GM12878 (cell line): ENCODE results near the gene NKX1-1. TPM values are rescaled to one million over a fixed set of nuclear protein-coding genes. Genes with fewer than 3 reads are reported as not detected.

Experiments
- ATAC-seq: fragments of 200-7000 bp; cut with Tn5 transposase; 3 replicates; pipeline ENCODE4 v1.9.1; 2020; ENCODE audit warnings: mild to moderate bottlenecking, moderate library complexity
- BruUV-seq: library from RNA; stranded (reverse); fragments of 400-500 nt; replicated peaks from 2 replicates; lab custom pipeline; 2021; lab: Mats Ljungman, UMichigan
- CTCF ChIA-PET: fragments of 300-600 bp; sonication (Branson Sonifier 250); formaldehyde crosslinking; extraction: SDS; loops from one replicate; lab custom pipeline; 2021; ENCODE audit warnings: inconsistent platforms; lab: Yijun Ruan, JAX
- POLR2A ChIA-PET: fragments of 350-600 bp; formaldehyde crosslinking; extraction: SDS; loops from one replicate; lab custom pipeline; 2021; ENCODE audit warnings: inconsistent platforms; lab: Charles Lee
- RAD21 ChIA-PET: fragments of 300-600 bp; sonication (Branson Sonifier 250); formaldehyde crosslinking; loops from one replicate; lab custom pipeline; 2023; ENCODE audit warnings: antibody characterized with exemption; ENCODE audit not compliant: unreplicated experiment; lab: Charles Lee
- SMC1A ChIA-PET: fragments of 300-600 bp; sonication (Branson Sonifier 250); formaldehyde crosslinking; loops from one replicate; lab custom pipeline; 2023; ENCODE audit not compliant: unreplicated experiment, uncharacterized antibody; lab: Charles Lee
- DNase-seq: peaks from one replicate; pipeline ENCODE4 v3.0.0-alpha.2; 2011; ENCODE audit warnings: low read depth, low spot score
- FAIRE-seq: peaks from 3 replicates; lab custom pipeline; 2011; peaks lifted over from hg19 to GRCh38; lab: Jason Lieb, UNC
- H2AFZ ChIP-seq: 2 replicates; pipeline ENCODE4 v1.6.0; 2011; ENCODE audit warnings: low read depth, low read length, control low read depth; ENCODE audit not compliant: control insufficient read depth
- H3K27ac ChIP-seq: 2 replicates; pipeline ENCODE4 v1.5.1; 2011; ENCODE audit warnings: control low read depth; ENCODE audit not compliant: control insufficient read depth, insufficient read depth
- H3K27me3 ChIP-seq, 2 experiments: replicated peaks in 1 of 2; 2 replicates each; pipeline versions ENCODE4 v1.6.0 to v1.6.1; 2011; ENCODE audit warnings: low read length in 1 of 2; ENCODE audit not compliant: control insufficient read depth in 2 of 2, insufficient read depth in 2 of 2
- H3K36me3 ChIP-seq, 2 experiments: 2 replicates each; pipeline ENCODE4 v1.5.1; 2011; ENCODE audit warnings: low read length in 1 of 2; ENCODE audit not compliant: control insufficient read depth in 2 of 2, insufficient read depth in 2 of 2
- H3K4me1 ChIP-seq: 2 replicates; pipeline ENCODE4 v1.6.1; 2011; ENCODE audit warnings: mild to moderate bottlenecking, low read length, moderate library complexity, mixed read lengths; ENCODE audit not compliant: control insufficient read depth, insufficient read depth
- H3K4me2 ChIP-seq: 2 replicates; pipeline ENCODE4 v1.6.0; 2011; ENCODE audit warnings: control low read depth; ENCODE audit not compliant: control insufficient read depth, insufficient read depth
- H3K4me3 ChIP-seq: fragments of 200-600 bp; sonication (generic); 2 replicates; pipeline ENCODE4 v1.5.1; 2016
- H3K79me2 ChIP-seq: 2 replicates; pipeline ENCODE4 v1.6.0; 2011; ENCODE audit warnings: low read length; ENCODE audit not compliant: control insufficient read depth, insufficient read depth
- H3K9ac ChIP-seq: 2 replicates; pipeline ENCODE4 v1.8.0; 2011; ENCODE audit warnings: low read length, control low read depth, mixed read lengths; ENCODE audit not compliant: control insufficient read depth, insufficient read depth
- H3K9me3 ChIP-seq: replicated peaks from 3 replicates; pipeline ENCODE4 v1.5.1; 2011; ENCODE audit warnings: mild to moderate bottlenecking, low read length; ENCODE audit not compliant: control insufficient read depth, insufficient read depth
- H4K20me1 ChIP-seq: 2 replicates; pipeline ENCODE4 v1.6.0; 2011; ENCODE audit not compliant: control insufficient read depth, insufficient read depth
- ASH2L ChIP-seq: fragments of 300-600, 200-600 bp; sonication (generic); IDR thresholded peaks from 2 replicates; pipeline ENCODE4 v1.6.1; 2017; ENCODE audit warnings: low read depth, mild to moderate bottlenecking, borderline replicate concordance
- BCL3 ChIP-seq: IDR thresholded peaks from 2 replicates; pipeline ENCODE4 v1.6.1; 2011; ENCODE audit warnings: borderline replicate concordance, low read depth, mild to moderate bottlenecking, moderate library complexity, low read length; ENCODE audit not compliant: insufficient read depth, poor library complexity, severe bottlenecking
- CHD1 ChIP-seq: IDR thresholded peaks from 2 replicates; pipeline ENCODE4 v1.6.1; 2012; ENCODE audit warnings: low read depth, low read length, improper control_type of control experiment
- DPF2 ChIP-seq: fragments of 450-650 bp; IDR thresholded peaks from 2 replicates; pipeline ENCODE4 v1.6.1; 2017; ENCODE audit warnings: mild to moderate bottlenecking
- ETV6 ChIP-seq, 2 experiments: fragments of 450-650 bp in 1 of 2; IDR thresholded peaks in 1 of 2; conservative IDR thresholded peaks in 1 of 2; 2 replicates each; pipeline ENCODE4 v1.6.1; 2014; ENCODE audit warnings: antibody characterized with exemption in 1 of 2, borderline replicate concordance in 1 of 2, low read depth in 1 of 2, mild to moderate bottlenecking in 1 of 2, moderate library complexity in 1 of 2
- HDAC2 ChIP-seq: fragments of 200-600 bp; sonication (generic); IDR thresholded peaks from 2 replicates; pipeline ENCODE4 v1.6.1; 2017
- IKZF1 ChIP-seq: fragments of 450-650 bp; conservative IDR thresholded peaks from 2 replicates; pipeline ENCODE4 v1.6.1; 2017; ENCODE audit warnings: antibody characterized with exemption, mild to moderate bottlenecking
- IRF4 ChIP-seq: IDR thresholded peaks from 2 replicates; pipeline ENCODE4 v1.6.1; 2011; ENCODE audit warnings: low read depth, low read length
- JUNB ChIP-seq: IDR thresholded peaks from 2 replicates; pipeline ENCODE4 v1.6.1; 2016; ENCODE audit warnings: antibody characterized with exemption, mild to moderate bottlenecking
- MYC ChIP-seq: IDR thresholded peaks from 2 replicates; pipeline ENCODE4 v1.6.1; 2011; ENCODE audit warnings: mild to moderate bottlenecking, low read length, moderate library complexity, inconsistent platforms; ENCODE audit not compliant: insufficient read depth, insufficient replicate concordance, insufficient read length, severe bottlenecking
- NKRF ChIP-seq: fragments of 450-650 bp; conservative IDR thresholded peaks from 2 replicates; pipeline ENCODE4 v1.6.1; 2017; ENCODE audit warnings: mild to moderate bottlenecking, moderate library complexity
- PBX3 ChIP-seq: IDR thresholded peaks from 2 replicates; pipeline ENCODE4 v1.6.1; 2011; ENCODE audit warnings: mild to moderate bottlenecking, low read depth, low read length, moderate library complexity; ENCODE audit not compliant: insufficient replicate concordance
- SMC3 ChIP-seq: IDR thresholded peaks from 2 replicates; pipeline ENCODE4 v1.6.1; 2011; ENCODE audit warnings: low read length, improper control_type of control experiment, borderline replicate concordance
- USF1 ChIP-seq: IDR thresholded peaks from 2 replicates; pipeline ENCODE4 v1.6.1; 2011; ENCODE audit warnings: borderline replicate concordance, low read depth, mild to moderate bottlenecking, moderate library complexity, mixed read lengths, low read length; ENCODE audit not compliant: insufficient read depth; ENCODE audit errors: extremely low read length
- WRNIP1 ChIP-seq: IDR thresholded peaks from 2 replicates; pipeline ENCODE4 v1.6.1; 2011; ENCODE audit warnings: low read depth, low read length, improper control_type of control experiment, borderline replicate concordance
- ZNF622 ChIP-seq: fragments of 450-650 bp; IDR thresholded peaks from 2 replicates; pipeline ENCODE4 v1.6.1; 2017; ENCODE audit warnings: mild to moderate bottlenecking, inconsistent platforms
- WGBS: methylation state at CpG from one replicate; pipeline ENCODE4 v1.1.6; 2016; ENCODE audit warnings: low lambda C conversion rate; ENCODE audit not compliant: insufficient replicate concordance, insufficient coverage; ENCODE audit errors: missing lambda C conversion rate; 5-methylcytosine and 5-hydroxymethylcytosine counted together
- in situ Hi-C: fragments of 300-500 bp; cut with MboI; formaldehyde crosslinking; loops from 9 replicates; pipeline ENCODE4 v1.14.3; 2018; ENCODE audit warnings: mixed read lengths
- intact Hi-C: fragments of 100-400 bp; cut with micrococcal nuclease; formaldehyde crosslinking; loops from one replicate; pipeline ENCODE4 v1.14.2; 2022; ENCODE audit not compliant: unreplicated experiment
- polyA plus RNA-seq, 11 experiments: library from polyadenylated mRNA; depleted of rRNA in 4 of 11; unstranded in 6 of 11; stranded (reverse) in 5 of 11; fragments of >200 nt; fragmentation: Nextera tagmentation in 4 of 11; fragmentation: Illumina TruSeq in 1 of 11; extraction: Ambion mirVana in 4 of 11; extraction: Trizol in 1 of 11; gene quantifications; 1 replicate in 1 of 11; 2 replicates in 10 of 11; pipeline versions ENCODE4 v1.2.1 to v1.2.3, GENCODE V29; 2011 to 2016; ENCODE audit warnings: inconsistent platforms in 2 of 11, missing spikeins in 2 of 11, low read depth in 1 of 11
- total RNA-seq, 4 experiments: library from RNA; depleted of rRNA in 3 of 4; stranded (reverse); fragments of >200 nt in 3 of 4; fragmentation: Illumina TruSeq in 1 of 4; extraction: Trizol in 1 of 4; gene quantifications; 2 replicates each; pipeline versions ENCODE4 v1.2.1 to v1.2.3, GENCODE V29; 2013 to 2021

NKX1-1 gene
- total and polyA plus RNA-seq, 10 of the 15 experiments (the other 5 are each of a cell fraction or from before 2014, with no cell fraction given) = not detected

- TF ChIP-seq USF1 = no peak
- no peak for TF ChIP-seq CHD1
- TF ChIP-seq NKRF = no peak
- TF ChIP-seq PBX3 = no peak
- no peak for TF ChIP-seq WRNIP1
- TF ChIP-seq ASH2L = no peak
- no peak for TF ChIP-seq SMC3
- no peak for TF ChIP-seq DPF2
Observed at GRCh38 chr4:1359976-1360375, 46.3 kb downstream of the NKX1-1 start (continued).

GRCh38 chr4:1359144-1359501 lies 47.1 kb downstream of the NKX1-1 start:
- H3K36me3 ChIP-seq = peaks cover 0 to 3% of the 10 kb centered on the region in 2 experiments; a peak in 3 of 4 replicates
- ChIA-PET RAD21 (no interaction called here), CTCF (no interaction called here), SMC1A (no interaction called here), POLR2A (no interaction called here)
- no peaks in the 10 kb centered on the region for H3K9me3 ChIP-seq
- no peak overlapping the region for H3K4me2 ChIP-seq
- no peak overlapping the region for H3K4me3 ChIP-seq
- no peak overlapping the region for H3K27ac ChIP-seq
- no peak for DNase-seq
- intact Hi-C loops = no loop called here
- H2AFZ ChIP-seq = no peak overlapping the region
- H3K9ac ChIP-seq = no peak overlapping the region
- H4K20me1 ChIP-seq = no peaks in the 10 kb centered on the region
- H3K27me3 ChIP-seq = no peaks in the 10 kb centered on the region
- ATAC-seq = no peak
- in situ Hi-C loops = no loop called here
- no peak for FAIRE-seq
- H3K4me1 ChIP-seq = no peaks in the 10 kb centered on the region
- BruUV-seq = no TSS peak
- 90% methylated on average over 14 of the region's 14 CpGs for WGBS
- no peaks in the 10 kb centered on the region for H3K79me2 ChIP-seq
- TF ChIP-seq IKZF1 (no peak), MYC (no peak), IRF4 (no peak), HDAC2 (no peak), JUNB (no peak), ETV6 (conservative IDR thresholded peaks at IDR 0.05 in 1 of 2, IDR thresholded peaks at IDR 0.05 in 1 of 2; ENCODE audit: borderline replicate concordance in 1 of 2, low read depth in 1 of 2) (no peak), BCL3 (no peak), ZNF622 (no peak)
